ENCODE measurements around the gene IPCEF1.

IPCEF1 gene

DNA sequence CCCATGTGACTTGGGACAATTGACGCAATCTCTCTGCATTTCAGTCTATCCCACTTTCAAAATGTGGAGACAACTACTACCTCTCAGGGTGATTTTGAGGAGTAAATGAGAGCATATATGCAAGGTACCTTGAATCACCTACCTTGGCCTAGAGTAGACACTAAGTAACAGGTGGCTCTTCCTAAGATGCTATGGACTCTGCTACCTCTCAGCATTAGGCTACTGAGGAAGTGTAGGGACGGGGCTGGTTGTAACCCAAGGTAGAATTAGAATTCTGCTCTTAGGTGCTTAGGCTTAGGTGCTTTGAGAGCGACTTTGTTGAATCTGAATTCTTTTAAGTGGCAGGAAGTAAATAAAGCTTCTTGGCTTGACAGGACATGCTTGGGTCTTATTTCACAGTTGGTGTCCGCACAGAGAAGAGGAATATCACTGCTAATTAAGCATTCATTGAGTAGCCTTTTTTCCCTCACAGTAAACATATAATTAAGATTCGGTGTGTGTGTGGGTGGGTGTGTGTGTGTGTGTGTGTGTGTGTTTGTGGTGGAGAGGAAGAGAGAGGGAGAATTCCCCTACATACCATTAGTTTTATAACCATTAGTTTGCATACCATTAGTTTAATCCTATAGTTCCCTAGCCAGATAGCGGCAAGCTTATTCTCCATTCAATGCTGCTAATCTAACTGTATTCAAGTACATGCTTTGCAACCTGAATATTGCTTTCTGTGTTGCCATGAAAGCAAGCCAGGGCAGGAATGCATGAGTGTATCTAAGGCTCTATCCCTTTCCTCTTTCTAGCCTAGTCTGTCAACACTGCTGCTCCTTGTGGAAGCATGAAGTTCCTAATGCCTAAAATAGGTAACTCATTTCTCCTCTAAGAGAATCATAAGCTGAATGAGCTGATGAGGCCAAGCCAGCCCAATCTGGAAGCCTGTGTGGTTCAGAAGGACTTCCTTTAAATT is 112.5 kb downstream of the IPCEF1 start:
- DNase-seq = no peak

DNA sequence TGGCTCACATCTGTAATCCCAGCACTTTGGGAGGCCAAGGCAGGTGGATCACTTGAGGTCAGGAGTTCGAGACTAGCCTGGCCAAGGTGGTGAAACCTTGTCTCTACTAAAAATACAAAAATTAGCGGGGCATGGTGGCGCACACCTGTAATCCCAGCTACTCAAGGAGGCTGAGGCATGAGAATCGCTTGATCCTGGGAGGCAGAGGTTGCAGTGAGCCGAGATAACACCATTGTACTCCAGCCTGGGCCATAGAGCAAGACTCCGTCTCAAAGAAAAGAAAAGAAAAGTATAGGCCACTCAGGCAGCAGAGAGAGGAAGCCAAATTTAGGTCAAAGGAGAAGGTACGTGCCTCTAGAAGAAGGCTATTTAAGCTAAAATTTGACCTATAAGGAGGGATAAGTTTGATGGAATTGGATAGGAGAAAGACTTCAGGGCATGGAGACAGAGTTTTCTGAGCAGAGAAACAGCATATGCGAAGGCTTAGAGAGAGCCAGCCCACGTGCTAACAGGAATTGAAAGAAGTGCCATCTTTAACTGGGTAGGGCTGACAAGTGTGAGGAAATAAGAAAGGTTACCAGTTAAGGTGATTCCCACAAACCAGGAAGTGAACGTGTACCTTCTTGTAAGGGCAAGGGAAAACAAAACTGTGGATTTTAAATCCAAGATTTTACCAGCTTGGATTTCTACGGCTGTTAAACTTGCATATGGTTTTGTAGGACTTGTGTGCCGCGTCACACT is 113.8 kb downstream of the IPCEF1 start:
- DNase-seq = no peak

DNA sequence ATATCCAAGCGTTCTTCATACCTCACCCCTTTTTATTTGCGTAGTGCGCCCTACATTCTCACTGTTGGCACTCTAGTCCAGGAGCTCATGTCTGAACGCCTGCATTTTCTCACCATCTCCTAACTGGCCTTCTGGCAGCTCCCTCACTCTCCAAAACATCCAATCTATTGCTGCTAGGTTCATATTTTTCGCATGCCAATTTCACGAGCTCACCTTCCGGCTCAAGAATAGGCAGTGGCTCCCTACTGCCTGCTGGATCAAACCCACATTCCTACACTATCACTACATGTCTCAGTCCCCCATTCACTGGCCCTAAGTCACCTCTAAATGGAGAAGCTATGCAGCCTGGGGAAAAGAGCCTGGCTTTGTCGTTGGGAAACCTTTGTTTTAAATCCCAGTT is 115.0 kb downstream of the IPCEF1 start:
- DNase-seq = no peak

DNA sequence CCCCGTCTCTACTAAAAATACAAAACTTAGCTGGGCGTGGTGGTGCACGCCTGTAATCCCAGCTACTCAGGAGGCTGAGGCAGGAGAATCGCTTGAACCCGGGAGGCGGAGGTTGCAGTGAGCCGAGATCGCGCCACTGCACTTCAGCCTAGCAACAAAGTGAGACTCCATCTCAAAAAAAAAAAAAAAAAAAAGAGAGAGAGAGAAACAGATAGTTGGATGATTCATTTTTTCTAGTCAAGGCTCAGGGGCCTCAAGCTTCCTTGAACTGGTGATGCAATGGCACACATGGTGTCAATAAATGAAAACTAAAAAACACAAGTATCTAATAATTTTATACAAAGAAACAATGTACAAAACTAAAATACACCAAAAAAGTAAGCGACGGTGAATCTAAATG is 115.5 kb downstream of the IPCEF1 start:
- peak; percentile 12 for DNase-seq

DNA sequence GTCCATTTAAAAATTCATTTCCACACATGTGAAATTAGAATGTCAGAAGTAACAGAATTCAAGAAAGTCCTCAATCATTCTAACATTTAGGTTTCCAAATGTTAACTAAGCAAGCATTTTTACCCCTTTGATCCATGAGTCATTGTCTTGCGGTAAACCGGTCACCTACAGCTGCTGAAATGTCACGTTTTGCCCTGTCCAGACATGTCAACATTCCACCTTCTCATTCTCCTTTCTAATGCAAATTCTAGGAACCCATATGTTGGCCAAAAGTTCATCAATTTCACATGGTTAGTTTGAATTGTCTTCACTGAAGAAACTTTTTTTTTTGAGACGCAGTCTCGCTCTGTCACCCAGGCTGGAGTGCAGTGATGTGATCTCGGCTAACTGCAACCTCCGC is 117.2 kb downstream of the IPCEF1 start:
- no peak for DNase-seq

DNA sequence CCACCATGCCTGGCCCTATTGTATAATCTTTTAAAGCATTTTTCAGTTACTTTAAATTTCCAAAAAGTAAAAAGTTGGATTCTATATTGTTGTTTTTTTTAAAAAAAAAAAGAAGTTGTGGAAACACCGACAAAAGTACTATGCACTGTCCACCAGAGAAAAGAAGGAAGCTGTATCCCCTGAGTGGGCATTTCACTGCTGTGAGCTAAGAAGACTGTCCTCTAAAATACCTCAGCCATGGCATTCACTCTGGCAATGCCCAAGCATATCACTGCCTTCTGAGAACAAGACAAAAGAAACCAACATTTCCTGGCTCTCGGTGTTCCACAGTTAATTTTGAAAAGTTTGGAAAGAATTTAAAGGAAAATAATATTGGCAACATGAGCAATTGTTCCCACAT is 117.8 kb downstream of the IPCEF1 start:
- no peak for DNase-seq

DNA sequence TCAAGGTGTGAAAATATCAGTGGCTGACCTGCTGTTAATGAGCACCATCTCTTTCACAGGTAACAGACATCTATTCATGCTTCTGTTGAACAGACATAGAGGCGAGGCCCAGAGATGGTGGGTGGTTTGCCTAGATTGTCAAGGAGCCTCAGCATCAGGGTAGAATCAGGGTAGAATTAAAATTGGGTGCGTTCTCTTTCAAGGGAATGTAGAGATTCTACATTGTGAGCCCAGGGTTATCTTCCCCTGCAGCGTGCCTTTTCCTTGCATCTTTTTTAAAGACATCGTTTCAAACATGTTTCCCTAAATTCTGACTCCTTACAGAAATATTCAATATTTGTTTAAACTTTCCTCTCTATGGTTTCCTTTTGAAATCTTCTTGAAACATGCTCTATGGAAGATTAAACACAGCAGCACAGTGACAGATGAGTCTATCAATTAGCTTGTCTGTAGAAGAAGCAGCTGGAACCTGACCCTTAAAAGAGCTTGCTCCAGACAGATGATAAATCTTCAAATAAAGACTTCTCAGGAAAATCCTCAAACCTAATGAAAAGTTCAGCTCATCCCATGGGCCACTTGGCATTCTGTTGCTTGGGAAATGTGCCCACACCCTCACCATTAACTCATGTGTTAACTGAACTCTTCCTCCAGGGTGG is 119.8 kb downstream of the IPCEF1 start:
- DNase-seq = no peak

DNA sequence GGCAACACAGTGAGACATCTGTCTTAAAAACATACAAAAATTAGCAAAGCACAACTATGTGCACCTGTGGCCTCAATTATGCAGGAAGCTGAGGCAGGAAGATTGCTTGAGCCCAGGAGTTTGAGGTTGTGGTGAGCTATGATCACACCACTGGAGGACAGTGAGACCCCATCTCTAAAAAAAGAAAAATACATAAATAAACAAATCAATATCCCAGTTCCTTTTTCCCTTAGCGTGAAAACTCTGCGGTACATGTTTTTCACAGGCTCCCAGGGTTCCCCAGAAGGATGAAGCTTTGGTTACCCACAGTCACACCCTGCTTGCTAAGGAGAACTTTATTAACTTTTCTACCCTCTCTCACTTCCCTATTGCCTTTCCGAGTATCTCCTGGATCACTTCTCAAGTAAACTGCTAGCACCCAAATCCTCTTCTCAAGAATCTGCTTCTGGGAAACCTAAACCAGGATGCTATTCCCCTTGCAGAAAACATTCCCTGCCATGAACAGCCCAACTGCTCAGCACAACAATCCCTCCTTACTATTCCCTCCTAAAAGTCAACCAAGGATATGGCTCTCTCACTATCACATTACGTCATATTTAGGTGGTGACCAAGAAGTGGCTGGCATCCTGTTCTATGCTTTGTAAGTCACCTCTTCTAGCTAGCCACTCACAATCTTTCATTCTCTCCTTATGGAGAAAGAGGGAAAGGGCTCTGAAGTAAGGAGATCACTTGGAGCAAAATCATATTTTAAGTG is 122.4 kb downstream of the IPCEF1 start:
- no peak for DNase-seq

DNA sequence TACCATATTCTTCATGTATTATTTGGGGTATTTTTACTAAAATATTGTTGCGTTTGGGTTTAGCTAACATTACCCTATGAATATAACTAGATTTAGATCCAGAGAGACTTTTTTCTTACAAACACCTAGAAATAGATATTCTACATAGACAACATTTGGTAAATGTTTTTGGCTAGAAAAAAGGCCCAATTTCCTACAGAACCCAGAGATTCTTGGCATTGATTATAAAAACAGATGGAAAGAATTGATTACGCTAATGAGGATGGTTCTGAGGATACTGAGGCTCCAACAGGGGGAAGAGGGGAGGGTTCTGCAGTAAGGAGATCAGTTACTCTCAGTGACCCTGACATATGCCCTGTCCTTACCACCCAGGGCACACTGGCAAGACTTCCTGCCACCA is 123.2 kb downstream of the IPCEF1 start:
- no peak for DNase-seq

DNA sequence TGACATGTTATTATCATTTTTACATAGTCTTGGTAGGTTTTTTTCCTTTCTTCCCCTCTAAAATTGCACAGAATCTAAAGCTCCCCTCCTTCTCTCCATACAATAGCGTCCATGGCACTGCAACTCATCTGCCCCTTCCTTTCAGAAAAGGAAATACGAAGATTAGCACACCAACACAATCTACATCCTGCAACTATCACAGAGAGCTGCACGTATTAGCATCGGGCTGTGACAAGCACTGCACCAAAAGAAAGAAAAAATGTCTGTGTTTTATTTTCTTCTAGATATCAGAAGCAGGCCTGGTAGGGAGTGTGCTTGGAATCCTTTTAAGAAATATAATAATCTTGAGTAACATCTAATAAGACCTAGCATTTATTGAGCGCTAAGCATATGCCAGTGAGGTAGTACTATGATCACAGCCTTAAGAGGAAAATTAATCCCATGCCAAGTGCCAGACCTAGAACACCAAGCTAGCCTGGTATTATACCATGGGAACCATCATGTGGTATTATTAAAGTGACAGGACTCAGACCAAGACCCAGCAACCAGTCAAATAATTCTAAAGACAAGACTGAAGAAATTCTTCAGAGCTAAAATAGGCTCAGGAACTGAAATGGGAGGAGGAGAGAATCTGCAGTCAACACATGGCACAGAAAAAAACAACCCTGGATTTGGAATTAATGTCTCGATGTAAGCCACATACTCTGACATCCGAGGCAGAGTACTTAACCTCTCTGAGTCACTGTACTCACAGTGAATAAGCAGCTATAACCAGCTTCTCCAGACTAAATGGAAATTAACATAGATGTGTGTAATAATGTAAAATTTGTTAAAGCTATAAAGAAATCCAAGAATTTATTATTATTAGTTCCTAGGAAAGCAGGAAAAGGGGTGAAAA is 124.3 kb downstream of the IPCEF1 start:
- DNase-seq = no peak

DNA sequence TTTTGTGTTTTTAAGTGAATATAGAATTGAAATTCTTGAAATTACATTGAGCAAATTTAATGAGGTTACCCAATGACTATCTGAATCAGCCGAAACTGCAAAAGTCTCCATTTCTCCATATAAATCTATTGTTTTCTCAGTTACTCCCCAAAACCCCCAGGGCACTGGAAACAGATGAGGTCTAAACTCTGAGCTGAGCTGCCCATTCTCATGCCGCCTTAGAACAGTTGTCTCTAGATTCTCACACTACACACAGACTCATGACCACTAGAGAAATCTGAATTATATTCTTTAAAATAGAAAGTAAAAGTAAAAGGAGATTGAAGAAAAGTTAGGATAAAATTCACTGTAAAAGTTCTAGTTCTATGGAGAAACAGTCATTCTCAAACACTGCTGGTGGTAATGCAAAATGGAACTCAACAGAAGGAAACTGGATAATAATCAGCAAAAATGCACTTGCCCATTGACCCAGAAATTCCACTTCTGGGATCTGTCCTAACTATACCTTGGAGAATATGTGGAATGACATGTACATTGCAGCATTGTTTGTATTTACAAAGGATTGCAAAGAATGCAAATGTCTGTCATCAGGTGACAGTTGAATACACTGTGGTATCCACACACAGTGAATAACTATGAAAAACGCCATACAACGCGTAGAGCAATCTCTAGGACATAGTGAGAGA is 125.5 kb downstream of the IPCEF1 start:
- no peak for DNase-seq

DNA sequence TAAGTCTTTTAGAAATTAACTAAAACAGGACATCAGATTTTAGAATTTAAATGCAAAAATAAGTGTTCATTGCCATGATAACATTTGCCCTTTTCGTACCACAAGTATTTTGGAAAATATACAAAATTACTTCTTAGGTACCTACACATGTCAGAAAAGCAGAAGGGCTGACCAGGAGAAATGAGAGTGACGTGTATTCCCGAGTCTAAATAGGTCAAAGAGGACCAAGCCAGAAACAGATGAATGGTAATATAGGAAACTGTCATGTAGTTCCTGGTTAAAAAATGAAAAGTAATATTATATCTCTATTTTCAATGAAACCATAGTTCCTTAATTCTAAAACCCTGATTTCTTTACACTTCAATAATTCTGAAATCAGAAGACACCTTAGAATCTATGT is 126.2 kb downstream of the IPCEF1 start:
- DNase-seq = no peak

DNA sequence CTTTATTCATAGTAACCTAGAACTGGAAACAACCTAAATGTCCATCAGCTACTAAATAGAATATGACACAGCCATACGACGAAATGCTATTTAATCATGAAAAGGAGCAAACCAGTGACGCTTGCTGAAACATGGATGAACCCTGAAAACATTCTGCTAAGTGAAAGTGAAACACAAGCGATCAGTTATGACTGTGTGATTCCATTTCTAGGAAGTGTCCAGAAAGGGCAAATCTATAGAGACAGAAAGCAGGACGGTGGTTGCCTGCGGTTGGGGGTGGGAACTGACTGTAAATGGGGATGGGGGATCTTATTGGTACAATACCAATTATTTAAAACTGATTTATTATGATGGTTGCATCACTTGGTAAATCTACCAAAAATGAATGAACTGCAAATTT is 126.8 kb downstream of the IPCEF1 start:
- no peak for DNase-seq

DNA sequence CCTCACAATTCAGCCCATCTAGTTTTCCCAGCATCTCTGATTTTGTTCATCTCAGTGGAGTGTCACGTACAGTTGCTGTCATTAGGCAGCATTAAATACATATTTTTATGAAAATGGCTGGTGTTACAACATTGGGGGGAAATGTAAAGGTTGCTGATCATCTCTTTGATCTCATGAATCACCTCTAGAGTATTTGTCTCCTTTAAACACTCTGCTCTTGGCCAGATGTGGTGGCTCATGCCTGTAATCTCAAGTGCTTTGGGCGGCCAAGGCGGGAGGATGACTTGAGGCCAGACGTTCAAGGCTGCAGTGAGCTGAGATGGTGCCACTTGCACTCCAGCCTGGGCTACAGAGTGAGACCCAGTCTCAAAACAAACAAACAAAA is 128.1 kb downstream of the IPCEF1 start:
- DNase-seq = no peak

DNA sequence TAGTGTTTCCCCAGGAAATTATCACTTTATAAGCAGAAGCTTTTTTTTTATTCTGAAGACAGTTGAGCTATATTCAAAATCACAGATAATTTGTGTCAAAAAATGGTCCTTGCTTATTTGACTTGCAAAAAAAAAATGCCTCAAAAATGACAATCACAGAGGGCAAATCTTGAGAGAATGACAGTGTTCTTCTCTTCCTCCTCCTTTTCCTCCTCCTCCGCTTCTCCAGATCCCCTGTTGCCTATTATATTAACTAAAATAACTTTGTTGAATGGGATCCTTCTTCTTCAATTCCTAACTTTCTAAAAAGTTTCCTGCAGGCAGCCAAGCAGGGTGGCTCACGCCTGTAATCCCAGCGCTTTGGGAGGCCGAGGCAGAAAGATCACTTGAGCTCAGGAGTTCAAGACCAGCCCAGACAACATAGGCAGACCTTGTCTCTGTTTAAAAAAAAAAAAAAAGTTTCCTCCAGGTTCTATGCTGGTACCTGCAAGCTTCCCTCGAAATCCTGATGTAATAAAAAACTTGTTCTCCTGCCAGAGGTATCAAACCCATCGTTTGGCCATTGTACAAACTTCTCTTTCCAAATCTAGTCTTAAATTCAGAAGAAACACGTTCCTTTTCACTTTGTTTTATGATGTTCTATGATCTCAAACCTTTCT is 128.6 kb downstream of the IPCEF1 start:
- DNase-seq = no peak

DNA sequence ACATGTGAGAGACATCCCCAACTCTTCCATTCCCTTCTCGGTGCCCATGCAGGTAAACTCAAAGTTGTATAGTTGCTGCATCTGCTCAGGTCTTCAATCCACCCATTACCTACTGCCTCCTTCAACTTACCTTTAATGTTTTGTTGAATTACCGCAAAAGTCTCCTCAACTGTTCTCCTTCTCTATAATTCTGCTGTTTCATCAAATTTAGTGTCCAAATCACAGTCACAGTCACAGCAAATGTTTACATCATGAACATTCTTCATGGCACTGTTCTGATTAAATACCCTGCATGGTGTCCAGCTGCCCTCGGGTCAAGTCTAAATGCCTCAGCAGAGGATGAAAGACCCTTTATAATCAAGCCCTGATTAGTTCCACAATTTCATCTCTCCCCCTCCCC is 130.1 kb downstream of the IPCEF1 start:
- DNase-seq = no peak

DNA sequence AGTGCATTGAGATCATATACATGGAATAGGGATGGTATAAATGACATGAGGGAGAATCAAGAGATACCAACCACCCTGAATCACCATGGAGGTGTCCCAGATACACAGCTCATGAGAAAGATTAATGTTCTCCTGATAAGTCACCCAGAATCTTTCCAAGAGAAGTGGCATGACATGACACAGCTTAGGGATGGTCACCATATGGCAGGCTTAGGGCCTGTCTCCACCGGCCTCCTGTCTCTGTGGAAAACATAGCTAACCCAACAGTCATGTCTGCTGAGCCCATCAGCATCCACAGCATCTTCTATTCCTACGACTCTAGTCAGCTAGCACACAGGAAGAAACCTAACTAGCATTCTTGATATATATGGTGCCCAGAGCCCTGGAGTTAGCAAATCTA is 133.3 kb downstream of the IPCEF1 start:
- no peak for DNase-seq

DNA sequence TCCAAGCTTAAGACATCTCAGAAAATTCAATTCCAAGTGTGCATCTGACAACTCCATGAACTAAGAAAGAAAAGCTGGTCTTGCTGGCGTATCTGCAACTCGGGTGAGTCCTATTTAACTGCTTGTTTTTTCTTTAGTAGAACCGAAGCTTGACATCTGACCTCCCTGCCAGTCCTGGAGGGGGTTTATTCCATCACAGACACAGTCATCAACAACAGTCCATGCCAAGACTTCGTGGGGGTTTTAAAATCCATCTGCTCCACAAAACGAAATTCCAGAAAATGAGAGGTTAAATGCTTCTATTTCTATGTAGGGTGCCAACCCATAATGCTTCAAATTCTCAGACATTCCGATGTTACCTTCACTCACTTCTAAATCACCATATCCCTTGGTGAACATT is 133.9 kb downstream of the IPCEF1 start:
- DNase-seq = no peak

DNA sequence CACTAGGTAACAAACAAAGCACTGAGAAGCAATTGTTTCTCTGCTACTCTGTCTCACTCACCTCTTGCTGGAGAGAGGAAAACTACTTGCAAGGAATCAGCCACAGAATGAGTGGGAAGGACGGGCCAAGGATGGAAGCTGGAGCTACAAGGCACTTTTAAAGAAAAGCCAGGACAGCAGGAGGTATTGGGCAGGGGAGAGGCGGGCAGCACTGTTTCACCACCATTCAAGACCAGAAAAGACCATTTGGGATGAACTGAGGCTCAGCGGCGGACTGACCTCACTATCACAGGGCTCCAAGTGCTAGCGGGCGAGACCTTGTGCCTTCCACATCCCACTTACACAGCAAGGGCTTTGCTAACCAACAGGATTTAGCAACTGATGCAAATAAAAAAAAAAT is 137.4 kb downstream of the IPCEF1 start:
- no peak for DNase-seq

DNA sequence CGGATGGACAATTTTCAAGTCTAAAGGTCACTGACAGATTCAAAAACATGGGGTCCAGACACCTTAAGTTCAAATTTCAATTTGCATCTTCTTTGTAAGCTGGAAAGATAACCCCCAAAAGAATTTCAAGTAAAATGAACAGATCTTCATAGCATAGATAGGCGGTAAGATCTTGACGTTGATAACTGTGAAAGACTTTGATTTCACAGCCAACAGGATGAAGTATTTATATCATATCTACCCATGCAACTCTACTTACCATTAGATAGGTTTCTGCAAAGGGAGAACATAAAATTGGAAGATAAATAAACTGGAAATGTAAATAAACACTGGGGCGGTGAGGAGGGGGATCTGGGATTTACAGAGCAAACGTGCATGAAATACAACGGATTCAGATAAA is 137.8 kb downstream of the IPCEF1 start:
- DNase-seq = no peak

DNA sequence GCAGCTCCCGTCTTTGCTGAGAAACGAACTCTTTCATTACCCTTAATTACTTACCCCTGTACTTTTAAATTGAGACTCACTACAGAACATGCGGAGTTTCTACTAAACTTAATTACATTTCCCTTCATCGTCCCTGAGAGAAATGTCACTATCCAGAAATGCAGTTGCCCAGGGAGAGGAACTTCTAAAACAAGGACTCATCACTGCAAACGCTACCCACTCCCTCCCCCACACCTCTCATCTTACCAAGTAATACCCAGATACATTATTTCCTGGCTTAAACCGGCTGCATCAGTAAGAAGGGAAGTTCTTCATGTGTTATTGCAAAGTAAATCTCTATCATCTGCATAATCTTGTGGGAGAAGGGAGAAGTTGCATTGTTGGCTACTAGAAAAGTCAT is 138.3 kb downstream of the IPCEF1 start:
- DNase-seq = no peak

All from fibroblast of upper back skin (primary cell).